Lower leg skin (tissue), 4 donors: ENCODE results near the gene KCNA10. TPM values are rescaled to one million over a fixed set of nuclear protein-coding genes. Genes with fewer than 3 reads are reported as not detected.

Source experiments
- DNase-seq, 2 donors: peaks; one replicate each; pipeline ENCODE4 v3.0.0-alpha.2; 2019; ENCODE audit warnings: low spot score in 2 of 2
- H3K4me3 ChIP-seq: fragments of 200-600 bp; sonication (generic); 2 replicates; pipeline ENCODE4 v1.5.1; 2017; ENCODE audit warnings: mild to moderate bottlenecking, low read depth; ENCODE audit not compliant: poor library complexity, severe bottlenecking
- CTCF ChIP-seq, 3 donors: fragments of 450-650 bp; IDR thresholded peaks; one replicate each; pipeline ENCODE4 v1.5.1; 2016; ENCODE audit warnings: antibody characterized with exemption in 3 of 3, mild to moderate bottlenecking in 3 of 3, moderate library complexity in 2 of 3
- POLR2A ChIP-seq, 2 donors: fragments of 450-650 bp; IDR thresholded peaks; one replicate each; pipeline ENCODE4 v1.6.1; 2016 to 2017; ENCODE audit warnings: antibody characterized with exemption in 2 of 2, mild to moderate bottlenecking in 1 of 2, moderate library complexity in 1 of 2
- WGBS, 2 donors: methylation state at CpG; one replicate each; pipeline ENCODE4 v1.1.5; 2018; 5-methylcytosine and 5-hydroxymethylcytosine counted together
- intact Hi-C: fragments of 100-400 bp; cut with DNase I; formaldehyde crosslinking; loops from one replicate; pipeline ENCODE4 v1.15.0; 2023; ENCODE audit warnings: low total_unique reads
- total RNA-seq, 4 donors: library from RNA; depleted of rRNA; stranded (reverse); fragments of >200 nt; gene quantifications; one replicate each; pipeline ENCODE4 v1.1.0, GENCODE V29; 2016

The KCNA10 gene
- total RNA-seq, 4 donors from 2014 or later: not detected

- DNase-seq: no peak
- TF ChIP-seq CTCF (IDR thresholded peaks at IDR 0.05) (no peak), POLR2A (IDR thresholded peaks at IDR 0.05) (no peak)
- intact Hi-C loops: no loop called here
- 76 to 77% methylated on average over 7 of the region's 7 CpGs for WGBS, 2 donors
- no peak overlapping the region for H3K4me3 ChIP-seq
Measured at GRCh38 chr1:110504226-110504625, 14.7 kb downstream of the KCNA10 start.

- TF ChIP-seq POLR2A (IDR thresholded peaks at IDR 0.05) (no peak), CTCF (IDR thresholded peaks at IDR 0.05) (no peak)
- H3K4me3 ChIP-seq: no peak overlapping the region
- intact Hi-C loops: no loop called here
- 78 to 83% methylated on average over 5 of the region's 5 CpGs for WGBS, 2 donors
- DNase-seq: no peak
Measured at GRCh38 chr1:110503471-110503870, 15.5 kb downstream of the KCNA10 start.

GRCh38 chr1:110502402-110503151 is 16.4 kb downstream of the KCNA10 start:
- intact Hi-C loops: no loop called here
- DNase-seq: no peak
- H3K4me3 ChIP-seq: no peak overlapping the region
- no peak for TF ChIP-seq CTCF (IDR thresholded peaks at IDR 0.05)
- no peak for TF ChIP-seq POLR2A (IDR thresholded peaks at IDR 0.05)
- WGBS, 2 donors: 71 to 86% methylated on average over 8 of the region's 8 CpGs

- no peak overlapping the region for H3K4me3 ChIP-seq
- WGBS, 2 donors: 80 to 82% methylated on average over 6 of the region's 6 CpGs
- TF ChIP-seq CTCF (IDR thresholded peaks at IDR 0.05): no peak
- no peak for DNase-seq
- intact Hi-C loops: no loop called here
Measured at GRCh38 chr1:110501488-110502132, 17.4 kb downstream of the KCNA10 start.

- DNase-seq: no peak
- H3K4me3 ChIP-seq: no peak overlapping the region
- intact Hi-C loops: loop anchor here (5.0 kb wide), 1 partner anchor 71 kb away; no protein-coding TSS in a partner anchor
- no peak for TF ChIP-seq CTCF (IDR thresholded peaks at IDR 0.05)
- no peak for TF ChIP-seq POLR2A (IDR thresholded peaks at IDR 0.05)
- 71 to 83% methylated on average over 6 of the region's 6 CpGs for WGBS, 2 donors
Measured at GRCh38 chr1:110498270-110498669, 20.7 kb downstream of the KCNA10 start.
